A549 (cell line): ENCODE measurements around the gene PRLR.

Source experiments
- CTCF ChIP-seq: fragments of >200 bp; sonication (Bioruptor Twin); formaldehyde crosslinking; IDR thresholded peaks from 3 replicates; pipeline ENCODE4 v1.5.1; 2016
- EHMT2 ChIP-seq: fragments of 200-600 bp; sonication (generic); IDR thresholded peaks from 2 replicates; pipeline ENCODE4 v1.6.1; 2016; ENCODE audit warnings: antibody characterized with exemption, low read depth, mild to moderate bottlenecking, moderate library complexity
- JUNB ChIP-seq: fragments of >200 bp; sonication (Bioruptor Twin); formaldehyde crosslinking; IDR thresholded peaks from 2 replicates; pipeline ENCODE4 v1.6.1; 2016
- POLR2A ChIP-seq: IDR thresholded peaks from 2 replicates; pipeline ENCODE4 v1.6.1; 2012; ENCODE audit warnings: mild to moderate bottlenecking, low read length
- POLR2AphosphoS2 ChIP-seq: conservative IDR thresholded peaks from 2 replicates; pipeline ENCODE4 v1.6.1; 2012; ENCODE audit warnings: low read length, improper control_type of control experiment, inconsistent platforms

GRCh38 chr5:35195472-35195852, 34.8 kb downstream of the PRLR start:
- TF ChIP-seq EHMT2 = no peak
- no peak for TF ChIP-seq CTCF
- TF ChIP-seq POLR2AphosphoS2 = no peak
- no peak for TF ChIP-seq POLR2A
- TF ChIP-seq JUNB = no peak
